HepG2 (cell line): ENCODE measurements around the gene RGL1. TPM values are rescaled to one million over a fixed set of nuclear protein-coding genes. Genes with fewer than 3 reads are reported as not detected.

Experiments
- ATAC-seq: fragments of 200-7000 bp; cut with Tn5 transposase; 3 replicates; pipeline ENCODE4 v1.9.1; 2020; ENCODE audit warnings: mild to moderate bottlenecking, moderate library complexity
- BruUV-seq: library from RNA; stranded (reverse); fragments of 400-500 nt; replicated peaks from 2 replicates; lab custom pipeline; 2021; lab: Mats Ljungman, UMichigan
- CTCF ChIA-PET: fragments of 300-600 bp; formaldehyde crosslinking; extraction: SDS; loops from one replicate; lab custom pipeline; 2021; ENCODE audit warnings: low total read pairs, inconsistent platforms, low intra/inter-chr PET ratio; lab: Yijun Ruan, JAX
- POLR2A ChIA-PET: fragments of 350-600 bp; sonication (Branson Sonifier 250); formaldehyde crosslinking; loops from one replicate; lab custom pipeline; 2020; ENCODE audit warnings: antibody characterized with exemption, inconsistent platforms; lab: Yijun Ruan, JAX
- DNase-seq: peaks from one replicate; pipeline ENCODE4 v3.0.0-alpha.2; 2015; ENCODE audit warnings: low spot score
- FAIRE-seq: peaks from 3 replicates; lab custom pipeline; 2011; peaks lifted over from hg19 to GRCh38; lab: Jason Lieb, UNC
- H2AFZ ChIP-seq: one replicate; pipeline ENCODE4 v1.6.1; 2011; ENCODE audit warnings: low read length, inconsistent platforms
- H3K27ac ChIP-seq: fragments of 300-600 bp; 3 replicates; pipeline ENCODE4 v1.8.0; 2011; ENCODE audit warnings: mixed run types, mild to moderate bottlenecking, mixed read lengths, low read length, inconsistent platforms; ENCODE audit not compliant: insufficient read depth; ENCODE audit errors: extremely low read length
- H3K27me3 ChIP-seq, 2 experiments: fragments of 200-600 bp in 1 of 2; 2 replicates in 1 of 2; 3 replicates in 1 of 2; pipeline versions ENCODE4 v1.6.0 to v1.8.0; 2011; ENCODE audit warnings: low read length in 2 of 2, mild to moderate bottlenecking in 2 of 2, moderate library complexity in 2 of 2, inconsistent platforms in 1 of 2; ENCODE audit not compliant: insufficient read depth in 2 of 2, control insufficient read depth in 1 of 2
- H3K36me3 ChIP-seq, 2 experiments: fragments of 200-600 bp in 1 of 2; replicated peaks in 1 of 2; 2 replicates in 1 of 2; 3 replicates in 1 of 2; pipeline versions ENCODE4 v1.5.1 to v1.8.0; 2011; ENCODE audit warnings: low read length in 2 of 2, inconsistent platforms in 1 of 2; ENCODE audit not compliant: insufficient read depth in 2 of 2, control insufficient read depth in 1 of 2
- H3K4me1 ChIP-seq: 2 replicates; pipeline ENCODE4 v1.5.1; 2012; ENCODE audit warnings: low read length, inconsistent platforms; ENCODE audit not compliant: insufficient read depth
- H3K4me2 ChIP-seq: 2 replicates; pipeline ENCODE4 v1.6.0; 2011; ENCODE audit warnings: low read depth, low read length, inconsistent platforms
- H3K4me3 ChIP-seq, 3 experiments: fragments of 200-600 bp in 1 of 3; sonication (generic), shearing (Covaris generic) in 1 of 3; replicated peaks in 1 of 3; 2 replicates each; pipeline ENCODE4 v1.5.1; 2011 to 2016; ENCODE audit warnings: low read length in 3 of 3, inconsistent platforms in 2 of 3, low read depth in 2 of 3, mild to moderate bottlenecking in 2 of 3, control low read depth in 1 of 3, mixed read lengths in 1 of 3; ENCODE audit not compliant: insufficient read depth in 1 of 3
- H3K79me2 ChIP-seq: one replicate; pipeline ENCODE4 v1.6.1; 2011; ENCODE audit warnings: low read length, inconsistent platforms; ENCODE audit not compliant: insufficient read depth
- H3K9ac ChIP-seq: 2 replicates; pipeline ENCODE4 v1.6.0; 2011; ENCODE audit warnings: mild to moderate bottlenecking, low read depth, low read length, inconsistent platforms; ENCODE audit not compliant: insufficient read depth
- H3K9me3 ChIP-seq: 2 replicates; pipeline ENCODE4 v1.5.1; 2012; ENCODE audit warnings: mild to moderate bottlenecking, low read length
- H4K20me1 ChIP-seq: 2 replicates; pipeline ENCODE4 v1.6.0; 2011; ENCODE audit warnings: inconsistent platforms, mild to moderate bottlenecking, low read length, moderate library complexity; ENCODE audit not compliant: insufficient read depth
- GABPA ChIP-seq, 2 experiments: IDR thresholded peaks; 2 replicates each; pipeline ENCODE4 v1.6.1; 2011 to 2016; ENCODE audit warnings: low read depth in 2 of 2, low read length in 1 of 2, missing biosample characterization in 1 of 2, missing genetic modification characterization in 1 of 2
- KMT2A ChIP-seq: sonication (generic); formaldehyde crosslinking; IDR thresholded peaks from 2 replicates; pipeline ENCODE4 v1.4.0; 2020; ENCODE audit warnings: missing genetic modification reagents
- MATR3 ChIP-seq: sonication (generic); formaldehyde crosslinking; IDR thresholded peaks from 2 replicates; pipeline ENCODE4 v1.4.0; 2020; ENCODE audit warnings: missing genetic modification reagents
- MLLT10 ChIP-seq: sonication (generic); formaldehyde crosslinking; IDR thresholded peaks from 2 replicates; pipeline ENCODE4 v1.4.0; 2020; ENCODE audit warnings: missing genetic modification reagents
- POLR2AphosphoS2 ChIP-seq: IDR thresholded peaks from 2 replicates; pipeline ENCODE4 v1.6.1; 2011; ENCODE audit warnings: low read depth, low read length, improper control_type of control experiment
- SALL1 ChIP-seq: sonication (generic); formaldehyde crosslinking; IDR thresholded peaks from 2 replicates; pipeline ENCODE4 v1.8.0; 2022; ENCODE audit warnings: mild to moderate bottlenecking, missing genetic modification reagents
- TAF1 ChIP-seq: sonication (generic); formaldehyde crosslinking; IDR thresholded peaks from 2 replicates; pipeline ENCODE4 v1.4.0; 2020; ENCODE audit warnings: missing genetic modification reagents
- ZNF143 ChIP-seq: sonication (generic); formaldehyde crosslinking; IDR thresholded peaks from 2 replicates; pipeline ENCODE4 v1.4.0; 2020; ENCODE audit warnings: missing genetic modification reagents
- ZNF343 ChIP-seq: sonication (generic); formaldehyde crosslinking; IDR thresholded peaks from 2 replicates; pipeline ENCODE4 v1.4.0; 2020; ENCODE audit warnings: mild to moderate bottlenecking, missing genetic modification reagents
- ZNF549 ChIP-seq: sonication (generic); formaldehyde crosslinking; IDR thresholded peaks from 2 replicates; pipeline ENCODE4 v1.5.0; 2020; ENCODE audit warnings: missing genetic modification reagents
- ZNF567 ChIP-seq: sonication (generic); formaldehyde crosslinking; IDR thresholded peaks from 2 replicates; pipeline ENCODE4 v1.8.1; 2023; ENCODE audit warnings: mild to moderate bottlenecking, missing genetic modification reagents, borderline replicate concordance
- ZNF569 ChIP-seq: sonication (generic); formaldehyde crosslinking; IDR thresholded peaks from 2 replicates; pipeline ENCODE4 v1.5.0; 2020; ENCODE audit warnings: mild to moderate bottlenecking, missing genetic modification reagents, moderate library complexity, borderline replicate concordance
- ZNF644 ChIP-seq: IDR thresholded peaks from 2 replicates; pipeline ENCODE4 v1.6.1; 2016; ENCODE audit warnings: low read depth
- WGBS: methylation state at CpG from one replicate; pipeline ENCODE4 v1.1.6; 2017; ENCODE audit warnings: low lambda C conversion rate; 5-methylcytosine and 5-hydroxymethylcytosine counted together
- in situ Hi-C: cut with HindIII; loops from 2 replicates; pipeline ENCODE4 v1.10.0; 2017; ENCODE audit warnings: low pct_unique_long_range_greater_than_20kb; ENCODE audit not compliant: extremely low pct_ligation_motif_present
- intact Hi-C: fragments of 100-400 bp; cut with micrococcal nuclease; formaldehyde crosslinking; loops from one replicate; pipeline ENCODE4 v1.10.0; 2022; ENCODE audit not compliant: unreplicated experiment
- polyA plus RNA-seq, 8 experiments: library from polyadenylated mRNA; depleted of rRNA in 3 of 8; stranded (reverse) in 7 of 8; unstranded in 1 of 8; fragments of >200 nt; fragmentation: Illumina TruSeq in 4 of 8; extraction: Trizol in 4 of 8; gene quantifications; 2 replicates each; pipeline versions ENCODE4 v1.2.1 to v1.2.3, GENCODE V29; 2011 to 2016; ENCODE audit warnings: low read depth in 4 of 8, missing spikeins in 1 of 8, mixed read lengths in 1 of 8; ENCODE audit not compliant: insufficient read depth in 1 of 8
- total RNA-seq, 5 experiments: library from RNA; depleted of rRNA; stranded (reverse); fragments of >200 nt; fragmentation: Illumina TruSeq; extraction: Trizol; gene quantifications; 2 replicates each; pipeline ENCODE4 v1.2.3, GENCODE V29; 2016; ENCODE audit warnings: low read depth in 1 of 5
- TF ChIP-seq, protein P1 (sequence below): sonication (generic); formaldehyde crosslinking; conservative IDR thresholded peaks from 2 replicates; pipeline ENCODE4 v1.8.0; 2022; ENCODE audit warnings: low read depth, missing genetic modification reagents
- TF ChIP-seq, protein P2 (sequence below): sonication (generic); formaldehyde crosslinking; IDR thresholded peaks from 2 replicates; pipeline ENCODE4 v1.5.0; 2020; ENCODE audit warnings: mild to moderate bottlenecking, missing genetic modification reagents

Gene RGL1
- total and polyA plus RNA-seq, 2 of the 13 experiments (the other 11 are each of a cell fraction or from before 2014, with no cell fraction given) = 3.5 to 4.7 TPM

DNA sequence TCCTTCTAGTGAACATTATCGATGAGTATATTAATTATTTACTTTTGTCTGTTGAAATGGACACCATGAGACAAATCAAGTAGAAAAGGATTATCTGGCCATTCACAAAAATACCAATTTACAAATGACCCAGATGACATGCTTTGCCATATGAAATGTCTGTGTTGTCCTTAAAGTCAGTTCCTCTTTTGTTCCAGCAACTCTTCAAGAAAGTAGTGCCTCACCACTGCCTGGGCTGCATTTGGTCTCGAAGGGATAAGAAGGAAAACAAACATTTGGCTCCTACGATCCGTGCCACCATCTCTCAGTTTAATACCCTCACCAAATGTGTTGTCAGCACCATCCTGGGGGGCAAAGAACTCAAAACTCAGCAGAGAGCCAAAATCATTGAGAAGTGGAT, 79.6 kb downstream of the RGL1 start (continued):
- no peak for TF ChIP-seq MLLT10 (CRISPR knock-in tag)
- TF ChIP-seq ZNF343 = no peak
- TF ChIP-seq GABPA (IDR thresholded peaks at IDR 0.05; ENCODE audit: low read depth, low read length) = no peak
- no peak for TF ChIP-seq GABPA (CRISPR knock-in tag; IDR thresholded peaks at IDR 0.05; ENCODE audit: low read depth)
- no peak for TF ChIP-seq TAF1 (CRISPR knock-in tag)
- TF ChIP-seq MATR3 (CRISPR knock-in tag) = no peak
- TF ChIP-seq KMT2A (CRISPR knock-in tag) = no peak
- TF ChIP-seq POLR2AphosphoS2 = no peak
- TF ChIP-seq, protein P1, sequence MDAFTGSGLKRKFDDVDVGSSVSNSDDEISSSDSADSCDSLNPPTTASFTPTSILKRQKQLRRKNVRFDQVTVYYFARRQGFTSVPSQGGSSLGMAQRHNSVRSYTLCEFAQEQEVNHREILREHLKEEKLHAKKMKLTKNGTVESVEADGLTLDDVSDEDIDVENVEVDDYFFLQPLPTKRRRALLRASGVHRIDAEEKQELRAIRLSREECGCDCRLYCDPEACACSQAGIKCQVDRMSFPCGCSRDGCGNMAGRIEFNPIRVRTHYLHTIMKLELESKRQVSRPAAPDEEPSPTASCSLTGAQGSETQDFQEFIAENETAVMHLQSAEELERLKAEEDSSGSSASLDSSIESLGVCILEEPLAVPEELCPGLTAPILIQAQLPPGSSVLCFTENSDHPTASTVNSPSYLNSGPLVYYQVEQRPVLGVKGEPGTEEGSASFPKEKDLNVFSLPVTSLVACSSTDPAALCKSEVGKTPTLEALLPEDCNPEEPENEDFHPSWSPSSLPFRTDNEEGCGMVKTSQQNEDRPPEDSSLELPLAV (CRISPR knock-in tag) = no peak
- TF ChIP-seq ZNF143 (CRISPR knock-in tag) = no peak
- no peak for TF ChIP-seq ZNF567 (CRISPR knock-in tag)
- no peak for TF ChIP-seq ZNF644 (CRISPR knock-in tag)
- TF ChIP-seq ZNF569 (CRISPR knock-in tag) = no peak
- TF ChIP-seq, all 625 proteins: peak for 0

DNA sequence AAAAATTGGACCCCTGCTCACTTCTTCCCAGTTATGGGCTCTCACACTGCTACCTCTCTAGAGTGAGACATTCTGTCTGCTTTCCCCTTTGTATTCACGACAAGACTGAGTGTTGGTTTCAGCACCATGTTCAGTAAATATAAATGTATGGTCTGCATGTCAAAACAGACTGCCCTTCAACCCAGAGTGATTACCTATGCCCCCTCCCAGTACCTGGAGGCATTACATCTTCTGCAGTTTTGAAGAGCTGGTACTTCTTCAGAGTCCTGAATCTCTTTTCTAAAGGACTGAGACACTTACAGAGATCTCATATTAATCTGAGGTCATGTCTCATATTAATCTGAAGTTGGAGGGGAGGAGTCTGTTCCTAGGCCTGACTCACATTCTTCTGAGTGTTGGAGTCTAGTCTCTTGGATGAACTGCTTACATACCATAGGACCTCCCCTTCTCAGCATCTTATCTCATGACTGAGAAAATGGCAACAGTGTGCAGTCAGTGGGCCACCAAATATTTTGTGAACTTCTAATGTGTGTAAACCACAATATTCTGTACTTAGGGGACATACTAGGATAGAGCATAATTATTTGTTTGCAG, 80.3 kb downstream of the RGL1 start:
- ChIA-PET POLR2A (no interaction called here), CTCF (no interaction called here)
- Histone ChIP-seq H3K79me2 (no peaks in the 10 kb centered on the region), H2AFZ (no peak overlapping the region), H3K9ac (no peak overlapping the region), H3K4me3 (no peak overlapping the region), H3K9me3 (no peaks in the 10 kb centered on the region), H3K27me3 (no peaks in the 10 kb centered on the region), H3K4me1 (peaks cover 19% of the 10 kb centered on the region), H3K36me3 (peaks cover 5 to 8% of the 10 kb centered on the region in 2 experiments; a peak in 3 of 5 replicates), H3K27ac (no peak overlapping the region), H3K4me2 (no peak overlapping the region), H4K20me1 (no peaks in the 10 kb centered on the region)
- FAIRE-seq (no peak), DNase-seq (no peak), ATAC-seq (0 out of 3 replicates have a peak, but pooled peaks have one; percentile 31)
- WGBS = 90% methylated on average over 1 of the region's 1 CpG
- intact Hi-C loops = no loop called here
- in situ Hi-C loops = no loop called here
- no TSS peak for BruUV-seq
- TF ChIP-seq SALL1 = no peak
- TF ChIP-seq, protein P2, sequence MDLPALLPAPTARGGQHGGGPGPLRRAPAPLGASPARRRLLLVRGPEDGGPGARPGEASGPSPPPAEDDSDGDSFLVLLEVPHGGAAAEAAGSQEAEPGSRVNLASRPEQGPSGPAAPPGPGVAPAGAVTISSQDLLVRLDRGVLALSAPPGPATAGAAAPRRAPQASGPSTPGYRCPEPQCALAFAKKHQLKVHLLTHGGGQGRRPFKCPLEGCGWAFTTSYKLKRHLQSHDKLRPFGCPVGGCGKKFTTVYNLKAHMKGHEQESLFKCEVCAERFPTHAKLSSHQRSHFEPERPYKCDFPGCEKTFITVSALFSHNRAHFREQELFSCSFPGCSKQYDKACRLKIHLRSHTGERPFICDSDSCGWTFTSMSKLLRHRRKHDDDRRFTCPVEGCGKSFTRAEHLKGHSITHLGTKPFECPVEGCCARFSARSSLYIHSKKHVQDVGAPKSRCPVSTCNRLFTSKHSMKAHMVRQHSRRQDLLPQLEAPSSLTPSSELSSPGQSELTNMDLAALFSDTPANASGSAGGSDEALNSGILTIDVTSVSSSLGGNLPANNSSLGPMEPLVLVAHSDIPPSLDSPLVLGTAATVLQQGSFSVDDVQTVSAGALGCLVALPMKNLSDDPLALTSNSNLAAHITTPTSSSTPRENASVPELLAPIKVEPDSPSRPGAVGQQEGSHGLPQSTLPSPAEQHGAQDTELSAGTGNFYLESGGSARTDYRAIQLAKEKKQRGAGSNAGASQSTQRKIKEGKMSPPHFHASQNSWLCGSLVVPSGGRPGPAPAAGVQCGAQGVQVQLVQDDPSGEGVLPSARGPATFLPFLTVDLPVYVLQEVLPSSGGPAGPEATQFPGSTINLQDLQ (CRISPR knock-in tag) = no peak
- TF ChIP-seq ZNF549 (CRISPR knock-in tag) = no peak
